Keratinocyte (primary cell): Measurements from ENCODE around the gene CFAP20.

Experiments used
- EZH2 ChIP-seq: IDR thresholded peaks from one replicate; pipeline ENCODE4 v1.6.1; 2012; ENCODE audit warnings: inconsistent platforms, mild to moderate bottlenecking, low read length, moderate library complexity
- TF ChIP-seq, protein P1 (sequence below), 3 experiments: IDR thresholded peaks in 1 of 3; conservative IDR thresholded peaks in 1 of 3; optimal IDR thresholded peaks in 1 of 3; 2 replicates in 2 of 3; 3 replicates in 1 of 3; pipeline versions ENCODE3 to v1.5.1; 2011; ENCODE audit warnings: low read length in 3 of 3, mild to moderate bottlenecking in 3 of 3, moderate library complexity in 2 of 3, control low read depth in 1 of 3, inconsistent platforms in 1 of 3; ENCODE audit not compliant: insufficient read depth in 2 of 3; ENCODE audit errors: extremely low read depth in 1 of 3

DNA sequence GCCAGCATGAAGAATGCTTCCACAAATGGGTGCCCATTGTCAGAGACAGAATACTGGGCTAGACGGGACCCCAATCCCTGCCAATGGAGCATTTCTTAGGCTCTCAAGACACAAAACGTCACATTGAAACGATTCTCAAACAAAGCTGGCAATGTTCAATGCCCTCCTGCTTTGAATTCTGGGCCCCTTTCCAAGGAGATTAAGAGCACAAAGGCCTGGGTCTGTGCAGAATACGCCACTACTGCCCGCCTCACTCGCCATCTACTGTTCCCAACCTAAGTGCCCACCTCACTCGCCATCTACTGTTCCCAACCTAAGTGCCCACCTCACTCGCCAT is 9.7 kb downstream of the CFAP20 start:
- TF ChIP-seq, protein P1, sequence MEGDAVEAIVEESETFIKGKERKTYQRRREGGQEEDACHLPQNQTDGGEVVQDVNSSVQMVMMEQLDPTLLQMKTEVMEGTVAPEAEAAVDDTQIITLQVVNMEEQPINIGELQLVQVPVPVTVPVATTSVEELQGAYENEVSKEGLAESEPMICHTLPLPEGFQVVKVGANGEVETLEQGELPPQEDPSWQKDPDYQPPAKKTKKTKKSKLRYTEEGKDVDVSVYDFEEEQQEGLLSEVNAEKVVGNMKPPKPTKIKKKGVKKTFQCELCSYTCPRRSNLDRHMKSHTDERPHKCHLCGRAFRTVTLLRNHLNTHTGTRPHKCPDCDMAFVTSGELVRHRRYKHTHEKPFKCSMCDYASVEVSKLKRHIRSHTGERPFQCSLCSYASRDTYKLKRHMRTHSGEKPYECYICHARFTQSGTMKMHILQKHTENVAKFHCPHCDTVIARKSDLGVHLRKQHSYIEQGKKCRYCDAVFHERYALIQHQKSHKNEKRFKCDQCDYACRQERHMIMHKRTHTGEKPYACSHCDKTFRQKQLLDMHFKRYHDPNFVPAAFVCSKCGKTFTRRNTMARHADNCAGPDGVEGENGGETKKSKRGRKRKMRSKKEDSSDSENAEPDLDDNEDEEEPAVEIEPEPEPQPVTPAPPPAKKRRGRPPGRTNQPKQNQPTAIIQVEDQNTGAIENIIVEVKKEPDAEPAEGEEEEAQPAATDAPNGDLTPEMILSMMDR (optimal IDR thresholded peaks at IDR 0.05 in 1 of 3, IDR thresholded peaks at IDR 0.05 in 1 of 3, conservative IDR thresholded peaks at IDR 0.05 in 1 of 3; ENCODE audit: extremely low read depth in 1 of 3, insufficient read depth in 2 of 3, low read length in 3 of 3), result no peak
- no peak for TF ChIP-seq EZH2
